Naive thymus-derived CD8-positive, alpha-beta T cell (primary cell): ENCODE data around the gene LRPPRC. TPM values are rescaled to one million over a fixed set of nuclear protein-coding genes. Genes with fewer than 3 reads are reported as not detected.

Experiments used
- ATAC-seq, 2 donors: fragments of 150-1000 bp; cut with Tn5 transposase in 1 of 2; sonication (Bioruptor Pico), chemical (Tn5 transposase) in 1 of 2; 1 replicate in 1 of 2; 2 replicates in 1 of 2; pipeline ENCODE4 v1.10.0; 2021; ENCODE audit warnings: mild to moderate bottlenecking in 2 of 2, moderate library complexity in 2 of 2
- POLR2A ChIA-PET: fragments of 350-600 bp; sonication (Branson Sonifier 250); formaldehyde crosslinking; loops from one replicate; lab custom pipeline; 2021; ENCODE audit warnings: antibody characterized with exemption; lab: Charles Lee
- DNase-seq, 10 donors: peaks; one replicate each; pipeline versions ENCODE4 v3.0.0 to v3.0.0-alpha.2; 2020 to 2022
- H3K27ac Mint-ChIP-seq, 10 donors: one replicate each; pipeline ENCODE4 v1.8.0; 2020 to 2022; ENCODE audit warnings: mild to moderate bottlenecking in 10 of 10, mixed read lengths in 10 of 10, moderate library complexity in 4 of 10, inconsistent platforms in 1 of 10
- H3K27me3 Mint-ChIP-seq, 5 donors: one replicate each; pipeline ENCODE4 v1.8.0; 2021 to 2022; ENCODE audit warnings: mixed read lengths in 5 of 5
- H3K36me3 Mint-ChIP-seq, 3 donors: one replicate each; pipeline ENCODE4 v1.8.0; 2020 to 2022; ENCODE audit warnings: mixed read lengths in 3 of 3, mild to moderate bottlenecking in 2 of 3, inconsistent platforms in 1 of 3
- H3K4me1 Mint-ChIP-seq, 4 donors: one replicate each; pipeline ENCODE4 v1.8.0; 2021 to 2022; ENCODE audit warnings: mixed read lengths in 4 of 4
- H3K4me3 Mint-ChIP-seq, 10 donors: one replicate each; pipeline ENCODE4 v1.8.0; 2020 to 2022; ENCODE audit warnings: mild to moderate bottlenecking in 10 of 10, mixed read lengths in 10 of 10, moderate library complexity in 6 of 10, inconsistent platforms in 1 of 10
- H3K9me3 Mint-ChIP-seq, 9 donors: one replicate each; pipeline ENCODE4 v1.8.0; 2020 to 2022; ENCODE audit warnings: mixed read lengths in 9 of 9, mild to moderate bottlenecking in 3 of 9, inconsistent platforms in 1 of 9, moderate library complexity in 1 of 9
- polyA plus RNA-seq, 3 donors: library from polyadenylated mRNA; unstranded; fragments of 300-500 nt; fragmentation: Illumina TruSeq; gene quantifications; one replicate each; pipeline ENCODE4 v1.2.3, GENCODE V29; 2021
- total RNA-seq, 8 experiments: library from RNA in 2 of 8; stranded (reverse) in 2 of 8; gene quantifications; one replicate each; pipeline ENCODE4 v1.2.3 and lab custom pipeline; 2021 to 2026

LRPPRC gene
- total and polyA plus RNA-seq, 5 experiments from 2014 or later: 42.7 to 85.4 (median 51.6) TPM

DNA sequence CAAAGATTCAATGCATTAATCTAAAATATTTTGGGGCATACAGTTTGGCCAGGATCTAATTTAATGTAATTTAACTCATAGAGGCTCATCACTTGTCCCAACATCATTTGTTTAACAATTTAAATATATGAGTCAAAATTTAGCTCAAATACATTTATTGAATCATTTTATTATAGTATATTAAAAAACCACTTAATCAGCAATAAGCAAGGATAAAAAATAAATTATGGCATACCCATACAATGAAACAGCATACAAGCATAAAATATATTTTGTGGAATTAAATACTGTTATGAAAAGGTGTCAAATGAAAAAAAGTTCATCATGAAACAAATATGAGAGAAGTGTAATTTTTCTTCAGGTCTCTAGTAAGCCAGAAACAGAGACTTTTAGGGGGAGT, 34.9 kb downstream of the LRPPRC start:
- POLR2A ChIA-PET: no interaction called here
- DNase-seq (no peak), ATAC-seq (no peak)
- Mint-ChIP-seq H3K4me1 (no peaks in the 10 kb centered on the region), H3K27ac (no peak overlapping the region), H3K36me3 (peaks cover 5 to 90% (median 31%) of the 10 kb centered on the region in 3 donors), H3K9me3 (no peaks in the 10 kb centered on the region), H3K4me3 (no peak overlapping the region), H3K27me3 (no peaks in the 10 kb centered on the region)

- no peak overlapping the region for H3K4me3 Mint-ChIP-seq
- peak overlapping the region in 1 of 10 donors; percentile 5 for H3K27ac Mint-ChIP-seq
- H3K36me3 Mint-ChIP-seq: peaks cover 7 to 94% (median 39%) of the 10 kb centered on the region in 3 donors
- POLR2A ChIA-PET: interaction anchor here (0.6 kb wide), 1 partner anchor 12 kb away, joined by 5 read pairs; no protein-coding TSS in a partner anchor
- H3K4me1 Mint-ChIP-seq: peaks cover 0 to 3% (median 0%) of the 10 kb centered on the region in 4 donors
- H3K9me3 Mint-ChIP-seq: no peaks in the 10 kb centered on the region
- no peak for ATAC-seq
- no peak for DNase-seq
- no peaks in the 10 kb centered on the region for H3K27me3 Mint-ChIP-seq
Observed at GRCh38 chr2:43958397-43959275, 37.2 kb downstream of the LRPPRC start.

- no peaks in the 10 kb centered on the region for H3K9me3 Mint-ChIP-seq
- peaks cover 0 to 93% (median 30%) of the 10 kb centered on the region in 3 donors for H3K36me3 Mint-ChIP-seq
- no peak overlapping the region for H3K27ac Mint-ChIP-seq
- H3K4me3 Mint-ChIP-seq: no peak overlapping the region
- POLR2A ChIA-PET: no interaction called here
- ATAC-seq (peak; percentile 35 to 36), DNase-seq (peak in 4 of 10 donors; percentile 9 to 24 (median 13))
- H3K4me1 Mint-ChIP-seq: peaks cover 0 to 1% (median 0%) of the 10 kb centered on the region in 4 donors
- no peaks in the 10 kb centered on the region for H3K27me3 Mint-ChIP-seq
Observed at GRCh38 chr2:43950383-43951008, 45.3 kb downstream of the LRPPRC start.

DNA sequence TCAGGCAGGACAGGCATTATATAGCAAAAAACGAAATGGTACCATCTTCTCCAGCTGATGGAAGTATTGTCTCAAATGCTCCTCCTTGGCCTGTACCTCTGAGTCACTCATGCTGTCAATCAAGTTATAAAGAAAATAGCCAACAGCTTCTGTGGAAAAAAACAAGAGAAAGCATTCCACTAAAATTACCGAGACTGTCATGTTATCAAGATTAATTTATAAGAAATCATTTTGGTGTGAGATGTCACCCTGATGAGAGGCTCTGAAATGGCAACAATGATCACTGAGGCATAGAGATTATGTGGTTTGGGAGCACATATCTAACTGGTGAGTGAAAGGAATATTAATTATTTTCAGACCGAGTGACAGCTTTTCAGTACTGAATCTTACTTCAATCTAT, 47.4 kb downstream of the LRPPRC start:
- Mint-ChIP-seq H3K4me1 (no peaks in the 10 kb centered on the region), H3K27ac (no peak overlapping the region), H3K27me3 (no peaks in the 10 kb centered on the region), H3K36me3 (peaks cover 0 to 91% (median 32%) of the 10 kb centered on the region in 3 donors), H3K4me3 (no peak overlapping the region), H3K9me3 (no peaks in the 10 kb centered on the region)
- ATAC-seq: no peak
- DNase-seq: no peak
- POLR2A ChIA-PET: no interaction called here

GRCh38 chr2:43946685-43947084, 49.1 kb downstream of the LRPPRC start:
- H3K9me3 Mint-ChIP-seq: no peaks in the 10 kb centered on the region
- DNase-seq (no peak), ATAC-seq (no peak)
- H3K36me3 Mint-ChIP-seq: peaks cover 4 to 89% (median 28%) of the 10 kb centered on the region in 3 donors
- H3K27ac Mint-ChIP-seq: no peak overlapping the region
- no peaks in the 10 kb centered on the region for H3K27me3 Mint-ChIP-seq
- H3K4me1 Mint-ChIP-seq: no peaks in the 10 kb centered on the region
- POLR2A ChIA-PET: no interaction called here
- H3K4me3 Mint-ChIP-seq: no peak overlapping the region

DNA sequence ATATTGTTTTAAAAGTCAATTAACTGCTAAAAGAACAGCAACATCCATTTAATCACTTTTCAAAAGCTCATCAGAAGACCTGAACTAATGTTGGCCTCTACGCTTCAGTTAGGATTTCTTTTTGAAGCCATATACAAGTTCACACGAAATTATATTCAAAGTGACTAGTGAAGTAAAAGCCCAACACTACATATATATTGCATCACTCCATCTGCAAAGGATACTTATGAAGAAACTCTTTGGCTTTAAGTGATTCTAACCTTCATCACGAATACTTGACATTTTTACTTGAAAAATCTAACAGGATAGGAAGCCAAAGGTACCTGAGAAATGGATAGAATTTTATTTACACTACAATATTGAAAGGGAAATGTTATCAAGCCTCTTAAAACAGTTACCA, 50.4 kb downstream of the LRPPRC start:
- Mint-ChIP-seq H3K4me3 (no peak overlapping the region), H3K27ac (no peak overlapping the region), H3K36me3 (peaks cover 4 to 90% (median 25%) of the 10 kb centered on the region in 3 donors), H3K27me3 (no peaks in the 10 kb centered on the region), H3K9me3 (no peaks in the 10 kb centered on the region), H3K4me1 (no peaks in the 10 kb centered on the region)
- POLR2A ChIA-PET: no interaction called here
- ATAC-seq (no peak), DNase-seq (no peak)

- H3K4me3 Mint-ChIP-seq: no peak overlapping the region
- DNase-seq: no peak
- H3K27me3 Mint-ChIP-seq: no peaks in the 10 kb centered on the region
- H3K36me3 Mint-ChIP-seq: peaks cover 4 to 91% (median 27%) of the 10 kb centered on the region in 3 donors
- no peaks in the 10 kb centered on the region for H3K9me3 Mint-ChIP-seq
- ATAC-seq: no peak
- H3K27ac Mint-ChIP-seq: no peak overlapping the region
- peaks cover 0 to 1% (median 0%) of the 10 kb centered on the region in 4 donors for H3K4me1 Mint-ChIP-seq
- POLR2A ChIA-PET: no interaction called here
Observed at GRCh38 chr2:43944915-43945314, 50.9 kb downstream of the LRPPRC start.

- POLR2A ChIA-PET: no interaction called here
- Mint-ChIP-seq H3K27me3 (no peaks in the 10 kb centered on the region), H3K9me3 (no peaks in the 10 kb centered on the region), H3K4me1 (peaks cover 0 to 3% (median 0%) of the 10 kb centered on the region in 4 donors), H3K27ac (no peak overlapping the region), H3K4me3 (no peak overlapping the region), H3K36me3 (peaks cover 4 to 89% (median 31%) of the 10 kb centered on the region in 3 donors)
- ATAC-seq: no peak
- no peak for DNase-seq
Observed at GRCh38 chr2:43943809-43944452, 51.9 kb downstream of the LRPPRC start.

GRCh38 chr2:43943323-43943722, 52.5 kb downstream of the LRPPRC start:
- POLR2A ChIA-PET: no interaction called here
- no peaks in the 10 kb centered on the region for H3K27me3 Mint-ChIP-seq
- DNase-seq (no peak), ATAC-seq (no peak)
- H3K9me3 Mint-ChIP-seq: no peaks in the 10 kb centered on the region
- H3K27ac Mint-ChIP-seq: no peak overlapping the region
- H3K36me3 Mint-ChIP-seq: peaks cover 4 to 89% (median 29%) of the 10 kb centered on the region in 3 donors
- H3K4me1 Mint-ChIP-seq: peaks cover 0 to 3% (median 0%) of the 10 kb centered on the region in 4 donors
- no peak overlapping the region for H3K4me3 Mint-ChIP-seq

DNA sequence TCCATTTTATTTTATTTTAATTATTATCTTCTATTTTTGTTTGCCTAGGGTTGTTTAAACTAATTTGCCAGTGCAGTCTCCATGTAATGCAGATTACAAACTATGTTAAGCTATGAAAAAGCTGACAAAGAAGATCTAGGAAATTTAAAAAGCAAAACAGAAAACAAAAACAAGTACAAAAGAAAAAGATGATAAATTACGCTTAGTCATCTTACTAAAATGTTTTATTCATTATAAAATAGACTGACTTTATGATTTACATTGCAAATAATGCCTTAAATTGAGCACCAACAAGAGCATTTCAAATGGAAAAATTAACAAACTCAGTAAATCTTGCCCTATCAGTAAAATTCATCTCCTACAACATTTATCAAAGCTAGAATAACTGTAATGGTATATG, 52.9 kb downstream of the LRPPRC start:
- DNase-seq (no peak), ATAC-seq (no peak)
- H3K36me3 Mint-ChIP-seq: peaks cover 4 to 89% (median 28%) of the 10 kb centered on the region in 3 donors
- POLR2A ChIA-PET: no interaction called here
- no peaks in the 10 kb centered on the region for H3K9me3 Mint-ChIP-seq
- peaks cover 0 to 3% (median 0%) of the 10 kb centered on the region in 4 donors for H3K4me1 Mint-ChIP-seq
- no peak overlapping the region for H3K4me3 Mint-ChIP-seq
- no peak overlapping the region for H3K27ac Mint-ChIP-seq
- H3K27me3 Mint-ChIP-seq: no peaks in the 10 kb centered on the region

GRCh38 chr2:43941966-43942365, 53.8 kb downstream of the LRPPRC start:
- Mint-ChIP-seq H3K9me3 (no peaks in the 10 kb centered on the region), H3K27ac (no peak overlapping the region), H3K36me3 (peaks cover 4 to 89% (median 24%) of the 10 kb centered on the region in 3 donors), H3K4me1 (peaks cover 0 to 3% (median 0%) of the 10 kb centered on the region in 4 donors), H3K4me3 (no peak overlapping the region), H3K27me3 (no peaks in the 10 kb centered on the region)
- no peak for ATAC-seq
- POLR2A ChIA-PET: no interaction called here
- DNase-seq: no peak

DNA sequence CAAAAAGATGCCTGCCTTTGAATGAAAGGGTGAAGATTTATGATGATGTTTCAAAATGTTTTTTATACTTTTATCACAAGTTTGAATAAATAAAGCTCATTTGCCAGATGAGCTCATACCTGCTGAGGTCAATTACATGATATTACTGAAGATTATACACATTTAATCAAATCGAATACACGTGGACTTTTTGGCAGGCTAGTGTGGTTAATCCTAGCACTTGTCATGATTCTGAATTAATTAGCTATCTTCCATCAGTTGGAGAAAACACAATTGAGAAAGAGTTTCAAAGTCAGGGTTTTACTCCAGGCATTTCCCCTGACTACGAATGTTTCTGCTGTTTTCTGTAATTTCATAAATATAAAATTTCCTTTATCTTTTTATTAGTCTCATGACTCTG, 54.4 kb downstream of the LRPPRC start:
- POLR2A ChIA-PET: interaction anchor here (0.7 kb wide), 1 partner anchor 35 kb away, joined by 3 read pairs; no protein-coding TSS in a partner anchor
- no peaks in the 10 kb centered on the region for H3K9me3 Mint-ChIP-seq
- ATAC-seq: no peak
- peaks cover 0 to 3% (median 0%) of the 10 kb centered on the region in 4 donors for H3K4me1 Mint-ChIP-seq
- peaks cover 4 to 89% (median 22%) of the 10 kb centered on the region in 3 donors for H3K36me3 Mint-ChIP-seq
- no peak overlapping the region for H3K4me3 Mint-ChIP-seq
- no peaks in the 10 kb centered on the region for H3K27me3 Mint-ChIP-seq
- H3K27ac Mint-ChIP-seq: peak overlapping the region in 2 of 10 donors; percentile 12 to 20
- DNase-seq: no peak
